ENCODE data around the gene ST3GAL2.

DNA sequence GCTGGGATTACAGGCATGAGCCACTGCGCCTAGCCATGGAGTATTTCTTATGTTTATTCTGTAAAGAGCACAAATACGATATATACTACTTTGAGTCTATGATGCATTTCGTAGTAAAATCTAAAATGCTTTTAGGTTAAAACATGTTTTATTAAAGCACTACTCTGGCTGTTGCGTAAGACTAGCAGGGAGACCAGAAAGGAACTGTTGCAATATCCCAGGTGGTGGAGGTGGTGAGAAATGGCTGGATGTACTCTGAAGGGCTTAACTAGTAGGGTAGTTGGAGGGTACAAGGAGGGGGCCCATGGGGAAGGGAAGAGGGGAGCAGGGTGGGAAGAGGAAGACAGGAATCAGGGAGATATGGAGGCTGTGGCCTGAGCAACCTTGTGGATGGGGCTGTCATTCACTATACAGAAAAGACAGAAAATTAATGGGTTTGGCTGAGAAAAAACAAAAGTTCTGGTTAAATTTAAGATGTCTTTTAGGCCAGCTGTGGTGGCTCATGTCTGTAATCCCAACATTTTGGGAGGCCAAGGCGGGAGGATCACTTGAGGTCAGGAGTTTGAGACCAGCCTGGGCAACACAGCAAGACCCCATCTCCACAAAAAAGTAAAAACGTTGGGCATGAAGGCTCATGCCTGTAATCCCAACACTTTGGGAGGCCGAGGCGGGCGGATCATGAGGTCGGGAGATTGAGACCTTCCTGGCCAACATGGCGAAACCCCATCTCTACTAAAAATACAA, 35.8 kb downstream of the ST3GAL2 start:
- TF ChIP-seq, protein P1, sequence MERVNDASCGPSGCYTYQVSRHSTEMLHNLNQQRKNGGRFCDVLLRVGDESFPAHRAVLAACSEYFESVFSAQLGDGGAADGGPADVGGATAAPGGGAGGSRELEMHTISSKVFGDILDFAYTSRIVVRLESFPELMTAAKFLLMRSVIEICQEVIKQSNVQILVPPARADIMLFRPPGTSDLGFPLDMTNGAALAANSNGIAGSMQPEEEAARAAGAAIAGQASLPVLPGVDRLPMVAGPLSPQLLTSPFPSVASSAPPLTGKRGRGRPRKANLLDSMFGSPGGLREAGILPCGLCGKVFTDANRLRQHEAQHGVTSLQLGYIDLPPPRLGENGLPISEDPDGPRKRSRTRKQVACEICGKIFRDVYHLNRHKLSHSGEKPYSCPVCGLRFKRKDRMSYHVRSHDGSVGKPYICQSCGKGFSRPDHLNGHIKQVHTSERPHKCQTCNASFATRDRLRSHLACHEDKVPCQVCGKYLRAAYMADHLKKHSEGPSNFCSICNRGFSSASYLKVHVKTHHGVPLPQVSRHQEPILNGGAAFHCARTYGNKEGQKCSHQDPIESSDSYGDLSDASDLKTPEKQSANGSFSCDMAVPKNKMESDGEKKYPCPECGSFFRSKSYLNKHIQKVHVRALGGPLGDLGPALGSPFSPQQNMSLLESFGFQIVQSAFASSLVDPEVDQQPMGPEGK (CRISPR knock-in tag; IDR thresholded peaks at IDR 0.05; ENCODE audit: borderline replicate concordance): no peak
- TF ChIP-seq, protein P2, sequence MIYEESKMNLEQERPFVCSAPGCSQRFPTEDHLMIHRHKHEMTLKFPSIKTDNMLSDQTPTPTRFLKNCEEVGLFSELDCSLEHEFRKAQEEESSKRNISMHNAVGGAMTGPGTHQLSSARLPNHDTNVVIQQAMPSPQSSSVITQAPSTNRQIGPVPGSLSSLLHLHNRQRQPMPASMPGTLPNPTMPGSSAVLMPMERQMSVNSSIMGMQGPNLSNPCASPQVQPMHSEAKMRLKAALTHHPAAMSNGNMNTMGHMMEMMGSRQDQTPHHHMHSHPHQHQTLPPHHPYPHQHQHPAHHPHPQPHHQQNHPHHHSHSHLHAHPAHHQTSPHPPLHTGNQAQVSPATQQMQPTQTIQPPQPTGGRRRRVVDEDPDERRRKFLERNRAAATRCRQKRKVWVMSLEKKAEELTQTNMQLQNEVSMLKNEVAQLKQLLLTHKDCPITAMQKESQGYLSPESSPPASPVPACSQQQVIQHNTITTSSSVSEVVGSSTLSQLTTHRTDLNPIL (CRISPR knock-in tag; IDR thresholded peaks at IDR 0.05; ENCODE audit: low read depth): no peak
- TF ChIP-seq TOX (CRISPR knock-in tag; IDR thresholded peaks at IDR 0.05; ENCODE audit: borderline replicate concordance) (no peak), ZNF70 (CRISPR knock-in tag; IDR thresholded peaks at IDR 0.05) (no peak), SNAI2 (CRISPR knock-in tag; IDR thresholded peaks at IDR 0.05) (no peak), GLIS3 (CRISPR knock-in tag; IDR thresholded peaks at IDR 0.05) (no peak)

Data from SK-N-SH treated with all-trans-retinoic acid at 6 μM for 48 hours (cell line).